NCI-H1436 (cell line): ENCODE results near the gene PSME1.

Source experiments
- DNase-seq: peaks from one replicate; lab custom pipeline; 2025; lab: John Stamatoyannopoulos, UW

PSME1 gene

DNA sequence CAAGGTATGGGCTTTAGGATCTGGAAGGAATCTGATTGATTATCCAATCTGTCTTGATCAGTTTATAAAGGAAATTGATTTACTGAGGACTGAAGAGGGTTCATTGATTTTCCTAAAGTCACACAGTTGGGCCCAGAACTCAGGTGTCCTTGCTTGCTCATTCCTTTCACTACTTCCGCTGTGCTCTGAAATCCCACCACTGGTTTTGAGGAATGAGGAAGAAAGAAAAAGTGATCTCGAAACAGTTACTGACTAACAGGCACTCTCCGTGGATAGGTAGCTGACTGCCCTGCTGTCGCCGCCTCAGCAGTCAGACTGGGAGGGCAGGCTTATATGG, 5.6 kb upstream of the PSME1 start, which contains the start of gene FITM1:
FITM1 (plus strand) TSS at position 280 of the 337 bp plus-strand sequence. CDS start 905 bp downstream, outside the sequence.
- DNase-seq = no peak

DNA sequence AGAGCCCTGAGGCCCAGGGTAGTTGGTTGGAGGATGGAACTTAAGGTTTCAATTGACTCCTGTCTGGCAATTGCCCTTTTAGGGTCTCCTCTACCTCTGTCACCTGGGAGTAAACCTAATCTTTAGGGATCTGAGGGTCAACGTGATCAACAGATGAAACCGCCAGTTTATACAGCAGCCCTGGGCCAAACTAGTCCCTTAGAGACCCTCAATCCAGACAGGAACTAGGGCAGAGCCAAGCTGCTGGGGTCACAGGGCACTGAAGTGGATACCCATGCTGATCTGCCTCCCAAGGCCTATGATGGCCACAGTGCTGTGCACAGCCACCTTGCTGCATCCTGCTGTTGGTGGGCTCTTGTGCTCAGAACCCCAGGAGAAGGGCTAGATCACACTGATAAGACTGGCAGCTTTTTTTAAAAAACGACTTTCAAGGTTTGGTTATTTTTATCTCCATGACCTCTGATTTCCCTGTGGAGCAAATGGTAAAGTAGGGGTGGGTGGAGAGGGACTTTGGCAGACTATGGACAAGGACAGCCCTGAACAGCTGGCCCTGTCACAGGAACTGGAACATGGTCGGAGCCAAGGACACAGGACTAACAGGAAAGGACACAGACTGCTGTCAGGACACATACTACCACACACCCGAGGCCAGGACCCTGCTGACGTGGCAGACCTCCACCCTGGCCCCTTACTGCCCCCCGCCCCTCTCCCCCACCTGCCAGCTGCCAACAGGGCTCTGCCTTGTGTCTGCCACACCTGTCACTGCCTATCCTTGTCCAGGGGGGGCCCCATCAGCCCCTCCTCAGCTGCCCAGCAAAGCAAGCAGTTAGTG, 5.1 kb upstream of the PSME1 start:
- DNase-seq = no peak

DNA sequence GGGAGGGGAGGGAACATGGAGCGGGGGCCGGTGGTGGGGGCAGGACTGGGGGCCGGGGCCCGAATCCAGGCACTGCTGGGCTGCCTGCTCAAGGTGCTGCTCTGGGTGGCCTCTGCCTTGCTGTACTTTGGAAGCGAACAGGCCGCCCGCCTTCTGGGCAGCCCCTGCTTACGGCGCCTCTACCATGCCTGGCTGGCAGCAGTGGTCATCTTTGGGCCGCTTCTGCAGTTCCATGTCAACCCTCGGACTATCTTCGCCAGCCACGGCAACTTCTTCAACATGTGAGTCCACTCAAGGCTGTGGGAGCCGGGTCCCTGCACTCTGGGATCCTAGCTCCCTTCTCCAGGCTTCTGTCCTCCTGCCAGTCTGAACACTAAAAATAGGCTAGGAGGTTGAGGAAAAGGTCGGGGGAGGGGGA, 4.4 kb upstream of the PSME1 start:
- DNase-seq = no peak

DNA sequence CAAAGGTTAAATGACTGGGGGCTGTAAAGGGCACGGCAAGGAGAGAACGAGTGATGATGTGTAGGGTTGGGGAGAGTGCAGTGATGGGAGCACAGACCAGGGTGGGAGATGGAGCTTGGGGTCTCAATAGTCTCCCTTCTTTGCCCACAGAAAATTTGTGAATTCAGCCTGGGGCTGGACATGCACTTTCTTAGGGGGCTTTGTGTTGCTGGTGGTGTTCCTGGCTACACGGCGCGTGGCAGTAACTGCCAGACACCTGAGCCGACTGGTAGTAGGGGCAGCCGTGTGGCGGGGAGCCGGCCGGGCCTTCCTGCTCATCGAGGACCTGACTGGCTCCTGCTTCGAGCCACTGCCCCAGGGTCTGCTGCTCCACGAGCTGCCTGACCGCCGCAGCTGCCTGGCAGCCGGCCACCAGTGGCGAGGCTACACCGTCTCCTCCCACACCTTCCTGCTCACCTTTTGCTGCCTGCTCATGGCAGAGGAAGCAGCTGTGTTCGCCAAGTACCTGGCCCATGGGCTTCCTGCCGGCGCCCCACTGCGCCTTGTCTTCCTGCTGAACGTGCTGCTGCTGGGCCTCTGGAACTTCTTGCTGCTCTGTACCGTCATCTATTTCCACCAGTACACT, 3.8 kb upstream of the PSME1 start:
- DNase-seq = no peak

DNA sequence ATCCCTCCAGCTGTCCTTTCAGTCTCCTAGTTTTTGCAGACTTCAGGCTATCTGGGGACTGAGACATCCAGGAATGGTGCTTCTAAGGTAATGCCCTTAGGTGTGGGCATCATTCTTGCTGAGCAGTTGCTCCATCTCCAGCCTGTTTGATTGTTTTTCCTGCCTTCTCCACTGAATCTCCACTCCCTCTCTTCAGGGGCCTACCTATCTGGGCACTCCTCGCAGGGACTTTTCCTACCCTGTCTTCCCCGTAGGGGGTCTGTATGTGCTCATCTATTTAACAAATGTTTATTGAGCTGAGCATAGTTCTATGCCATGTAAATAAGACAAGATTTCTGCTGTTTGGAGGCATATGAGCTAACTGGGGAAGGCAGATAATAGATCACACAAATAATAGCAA, 3.0 kb upstream of the PSME1 start:
- no peak for DNase-seq

DNA sequence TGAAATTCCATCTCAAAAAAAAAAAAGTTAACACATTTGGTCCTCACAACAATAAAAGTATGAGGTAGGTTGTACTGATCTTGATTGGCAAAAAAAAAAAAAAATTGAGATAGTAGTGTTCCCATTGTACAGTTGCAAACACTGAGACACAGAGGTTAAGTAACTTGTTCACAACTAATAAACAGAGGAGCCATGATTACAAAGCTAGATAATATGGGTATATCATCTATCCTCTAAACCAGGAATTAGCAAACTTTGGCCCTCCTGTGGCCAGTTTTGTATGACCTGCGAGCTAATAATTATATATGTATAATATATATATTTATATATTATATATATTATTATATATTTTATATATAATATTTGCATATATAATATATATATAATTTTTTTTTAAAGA, 2.3 kb upstream of the PSME1 start:
- DNase-seq = no peak

DNA sequence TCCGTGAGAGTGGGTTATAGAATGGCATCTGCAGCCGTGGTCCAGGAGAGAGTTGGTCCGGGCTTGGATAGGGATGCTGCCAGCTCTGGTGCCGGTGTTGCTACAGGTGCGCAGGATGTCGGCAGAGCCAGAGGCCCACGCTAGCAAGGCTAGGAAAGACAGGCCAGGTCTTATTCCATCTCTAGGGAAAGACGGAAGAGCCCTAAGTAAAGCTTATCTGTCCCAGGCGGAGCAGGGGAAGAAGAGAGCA, 485 bp upstream of the PSME1 start:
- DNase-seq = no peak

DNA sequence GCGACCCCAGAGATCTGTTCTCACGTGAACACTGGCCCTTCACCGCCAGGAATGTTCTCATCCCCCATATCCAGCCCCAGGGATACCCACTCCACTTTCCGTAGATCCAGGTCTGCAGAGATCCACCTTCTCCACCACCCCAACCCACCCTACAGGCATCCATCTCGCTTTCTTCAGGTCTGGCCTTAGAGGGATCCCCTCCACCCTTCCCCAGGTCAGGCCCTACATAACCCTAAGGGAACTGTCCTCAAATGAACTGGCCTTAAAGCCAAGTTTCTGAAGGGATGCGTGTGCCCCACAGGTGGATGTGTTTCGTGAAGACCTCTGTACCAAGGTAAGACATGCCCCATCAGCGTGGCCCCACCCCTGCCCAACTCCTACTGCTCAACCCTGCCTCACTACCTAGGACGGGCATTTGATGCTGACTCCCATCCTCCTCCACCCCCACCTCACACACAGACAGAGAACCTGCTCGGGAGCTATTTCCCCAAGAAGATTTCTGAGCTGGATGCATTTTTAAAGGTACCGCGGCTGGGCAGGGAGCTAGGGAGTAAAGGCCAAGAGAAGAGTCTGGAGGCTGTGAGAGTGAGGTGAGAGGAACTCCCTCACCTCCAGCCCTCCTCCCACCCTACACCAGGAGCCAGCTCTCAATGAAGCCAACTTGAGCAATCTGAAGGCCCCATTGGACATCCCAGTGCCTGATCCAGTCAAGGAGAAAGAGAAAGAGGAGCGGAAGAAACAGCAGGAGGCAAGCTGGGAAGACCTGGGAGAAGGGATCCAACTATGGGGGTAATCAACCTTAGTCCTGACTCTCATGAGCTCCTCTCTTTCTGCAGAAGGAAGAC, 912 bp downstream of the PSME1 start:
- no peak for DNase-seq

DNA sequence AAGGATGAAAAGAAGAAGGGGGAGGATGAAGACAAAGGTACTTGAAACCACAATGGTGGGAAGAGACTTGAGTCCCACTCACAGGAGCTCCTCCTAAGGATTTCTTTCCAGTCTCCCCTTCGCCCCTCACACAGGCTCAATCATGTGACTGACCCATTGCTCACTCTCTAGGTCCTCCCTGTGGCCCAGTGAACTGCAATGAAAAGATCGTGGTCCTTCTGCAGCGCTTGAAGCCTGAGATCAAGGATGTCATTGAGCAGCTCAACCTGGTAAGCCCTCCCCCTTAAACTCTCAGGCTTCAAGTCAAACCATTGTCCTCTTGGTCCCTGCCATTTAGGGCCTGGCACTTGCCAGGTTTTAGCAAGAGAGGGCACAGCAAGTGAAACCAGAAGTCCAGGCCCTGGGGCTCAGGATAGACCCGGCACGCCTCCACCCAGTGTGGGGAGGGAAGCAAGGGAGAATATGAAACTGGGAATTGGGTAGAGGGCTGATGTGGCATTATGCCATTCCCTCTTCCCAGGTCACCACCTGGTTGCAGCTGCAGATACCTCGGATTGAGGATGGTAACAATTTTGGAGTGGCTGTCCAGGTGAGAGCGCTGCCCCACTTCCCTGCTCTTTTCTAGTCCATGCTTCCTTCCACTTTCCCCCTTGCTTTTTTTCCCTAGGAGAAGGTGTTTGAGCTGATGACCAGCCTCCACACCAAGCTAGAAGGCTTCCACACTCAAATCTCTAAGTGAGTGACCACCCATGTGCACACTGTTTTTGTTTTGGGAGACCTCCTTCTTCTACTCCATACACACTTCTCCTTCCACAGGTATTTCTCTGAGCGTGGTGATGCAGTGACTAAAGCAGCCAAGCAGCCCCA, 1.8 kb downstream of the PSME1 start:
- DNase-seq = no peak

DNA sequence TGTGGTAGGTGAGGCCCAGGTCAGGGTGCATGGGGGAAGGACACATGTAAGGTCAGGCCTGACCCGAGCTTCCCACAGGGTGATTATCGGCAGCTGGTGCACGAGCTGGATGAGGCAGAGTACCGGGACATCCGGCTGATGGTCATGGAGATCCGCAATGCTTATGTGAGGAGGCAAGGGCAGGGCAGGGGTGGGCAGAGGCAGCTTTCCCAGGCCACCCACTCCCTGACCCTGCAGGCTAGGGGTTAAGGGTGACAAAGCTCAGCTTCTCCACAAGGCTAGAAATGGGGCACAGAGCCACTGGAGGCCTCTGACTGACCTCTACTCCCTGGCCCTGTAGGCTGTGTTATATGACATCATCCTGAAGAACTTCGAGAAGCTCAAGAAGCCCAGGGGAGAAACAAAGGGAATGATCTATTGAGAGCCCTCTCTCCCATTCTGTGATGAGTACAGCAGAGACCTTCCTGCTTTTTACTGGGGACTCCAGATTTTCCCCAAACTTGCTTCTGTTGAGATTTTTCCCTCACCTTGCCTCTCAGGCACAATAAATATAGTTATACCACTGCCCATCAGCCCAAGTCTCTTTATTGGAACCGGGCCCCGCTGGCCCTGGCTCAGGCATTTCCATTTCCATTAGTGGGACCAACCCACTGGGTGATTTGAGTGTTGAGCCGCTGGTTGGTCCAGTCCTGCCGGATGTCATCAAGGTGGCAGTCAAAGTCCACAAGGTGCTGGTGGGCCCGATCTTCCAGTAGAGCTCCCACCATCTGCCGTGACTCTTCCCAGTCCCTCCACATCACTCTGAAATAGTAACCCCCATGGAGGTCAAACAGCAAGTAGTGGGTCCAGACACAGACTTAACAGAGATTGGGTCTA, 2.6 kb downstream of the PSME1 start:
- no peak for DNase-seq

DNA sequence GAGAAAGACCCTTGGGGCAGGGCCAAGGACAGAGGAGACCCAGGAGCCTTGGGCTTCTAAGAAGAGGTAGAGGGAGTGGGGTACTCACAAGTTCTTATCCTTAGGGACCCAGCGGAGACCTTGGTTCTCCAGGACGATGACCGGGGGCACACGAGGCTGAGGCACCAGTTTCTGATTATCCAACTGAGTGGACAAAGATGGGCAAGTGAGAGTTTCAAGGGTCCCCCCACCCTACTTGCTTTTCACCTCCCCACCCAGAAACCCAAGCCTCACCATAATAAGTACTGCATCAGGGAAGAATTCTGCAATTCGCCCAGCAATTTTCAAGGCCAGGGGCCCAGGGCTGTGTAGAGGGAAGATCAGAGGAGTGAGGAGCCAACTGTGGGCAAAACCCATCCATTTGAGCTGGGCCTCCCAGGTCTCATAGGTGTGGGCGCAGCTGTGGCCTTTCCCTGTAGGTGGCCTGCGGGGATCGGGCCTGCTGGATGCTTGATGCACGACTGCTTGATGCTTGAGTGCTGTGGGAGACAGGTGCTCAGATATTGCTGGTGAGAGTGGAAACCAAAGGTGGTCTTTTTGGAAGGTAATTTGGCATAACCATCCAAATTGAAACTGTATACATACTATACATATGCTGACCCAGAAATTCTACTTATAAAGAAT, 3.4 kb downstream of the PSME1 start:
- no peak for DNase-seq

DNA sequence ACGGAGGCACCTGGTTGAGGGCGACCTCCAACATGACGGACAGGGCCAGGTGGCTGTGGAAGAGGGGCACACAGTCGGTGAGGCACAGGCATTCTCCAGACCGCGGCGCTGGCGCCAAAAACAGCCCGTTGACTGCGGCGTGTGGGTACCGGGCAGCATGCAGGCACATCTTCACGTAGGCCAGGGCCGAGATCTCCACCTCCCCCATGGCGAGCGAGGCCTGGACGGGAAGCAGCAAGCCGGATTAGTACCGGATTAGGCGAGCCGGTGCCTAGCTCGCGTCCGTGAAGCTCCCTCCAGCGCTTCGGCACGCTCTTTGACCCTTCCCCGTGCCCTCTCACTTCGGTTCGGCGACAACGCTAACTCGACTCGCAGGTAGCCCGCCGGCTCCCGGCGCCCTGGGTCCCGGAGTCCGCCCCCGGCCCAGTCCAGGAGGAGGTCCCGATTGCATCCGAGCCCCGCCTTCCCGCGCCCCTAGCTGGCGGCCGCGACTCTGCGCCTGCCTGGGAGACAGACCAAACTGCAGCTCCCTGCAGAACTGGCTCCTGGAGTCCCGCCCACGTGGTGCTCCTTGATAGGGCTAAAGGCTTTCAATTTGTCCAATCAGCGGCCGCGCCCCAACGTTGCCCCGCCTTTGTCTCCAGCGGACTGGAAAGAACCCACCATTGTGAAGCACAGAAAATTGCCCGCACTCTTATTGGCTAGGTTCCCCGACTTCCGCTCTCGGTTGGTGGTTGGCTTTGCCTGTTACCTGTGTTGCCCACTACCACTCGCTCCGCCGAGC, 5.3 kb downstream of the PSME1 start, which contains the start of gene EMC9:
EMC9 (minus strand) TSS at position 495 of the 784 bp plus-strand sequence; CDS start at position 208, 287 bp downstream.
- DNase-seq = peak; percentile 99

DNA sequence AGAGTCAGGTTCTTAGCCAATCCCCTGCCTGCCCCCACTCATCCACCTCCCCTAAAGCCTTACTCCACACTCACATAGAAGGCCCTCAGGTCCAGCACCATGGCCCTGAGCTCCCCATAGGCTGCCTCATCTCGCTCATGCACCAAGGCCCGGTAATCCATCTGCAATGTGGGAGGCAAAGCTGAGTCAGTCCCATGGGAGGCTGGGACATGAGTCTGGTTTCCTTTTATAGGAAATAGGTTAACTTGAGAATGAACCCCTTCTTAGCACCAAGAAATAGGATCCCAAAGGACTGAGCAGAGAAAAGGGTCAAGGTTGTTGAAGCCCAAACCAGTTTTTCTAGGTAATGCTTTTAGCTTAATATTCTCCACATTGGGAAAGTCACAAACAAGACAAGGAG, 7.5 kb downstream of the PSME1 start:
- DNase-seq = no peak

DNA sequence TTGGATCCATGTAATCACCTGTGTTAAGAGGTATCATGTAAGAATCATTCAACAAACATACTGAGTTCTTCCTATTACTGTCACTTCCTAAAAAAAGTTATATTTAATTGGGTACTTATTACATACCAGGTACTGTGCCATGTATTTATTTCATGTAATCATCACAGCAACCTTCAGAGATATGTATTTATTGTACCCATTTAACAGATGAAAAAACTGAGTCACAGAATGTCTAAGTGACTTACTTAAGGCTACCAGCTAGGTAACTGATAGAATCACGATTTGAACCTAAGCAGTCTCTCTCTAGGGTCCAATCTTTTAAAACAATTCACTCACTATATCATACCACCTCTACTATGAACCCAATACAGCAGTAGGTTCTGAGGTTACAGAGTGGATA, 8.5 kb downstream of the PSME1 start:
- DNase-seq = no peak

DNA sequence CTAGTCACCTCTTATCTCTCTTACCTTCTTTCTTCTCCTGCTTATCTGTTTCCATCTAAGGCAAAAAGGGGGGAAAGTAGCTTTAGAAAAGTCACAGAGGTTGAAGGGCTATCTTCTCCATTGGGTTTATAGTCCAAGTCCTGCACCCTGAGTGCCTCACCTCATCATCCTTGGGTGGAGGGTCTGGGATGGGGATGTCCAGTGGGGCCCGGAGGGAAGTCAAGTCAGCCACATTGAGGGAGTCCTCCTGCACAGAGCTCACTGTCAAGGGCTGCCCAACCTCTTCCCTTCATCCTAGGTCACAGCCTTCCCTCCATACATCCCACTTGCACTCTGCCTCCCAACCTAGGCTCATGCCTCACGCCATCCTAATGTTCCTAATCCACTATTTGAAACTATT, 9.2 kb downstream of the PSME1 start:
- no peak for DNase-seq

DNA sequence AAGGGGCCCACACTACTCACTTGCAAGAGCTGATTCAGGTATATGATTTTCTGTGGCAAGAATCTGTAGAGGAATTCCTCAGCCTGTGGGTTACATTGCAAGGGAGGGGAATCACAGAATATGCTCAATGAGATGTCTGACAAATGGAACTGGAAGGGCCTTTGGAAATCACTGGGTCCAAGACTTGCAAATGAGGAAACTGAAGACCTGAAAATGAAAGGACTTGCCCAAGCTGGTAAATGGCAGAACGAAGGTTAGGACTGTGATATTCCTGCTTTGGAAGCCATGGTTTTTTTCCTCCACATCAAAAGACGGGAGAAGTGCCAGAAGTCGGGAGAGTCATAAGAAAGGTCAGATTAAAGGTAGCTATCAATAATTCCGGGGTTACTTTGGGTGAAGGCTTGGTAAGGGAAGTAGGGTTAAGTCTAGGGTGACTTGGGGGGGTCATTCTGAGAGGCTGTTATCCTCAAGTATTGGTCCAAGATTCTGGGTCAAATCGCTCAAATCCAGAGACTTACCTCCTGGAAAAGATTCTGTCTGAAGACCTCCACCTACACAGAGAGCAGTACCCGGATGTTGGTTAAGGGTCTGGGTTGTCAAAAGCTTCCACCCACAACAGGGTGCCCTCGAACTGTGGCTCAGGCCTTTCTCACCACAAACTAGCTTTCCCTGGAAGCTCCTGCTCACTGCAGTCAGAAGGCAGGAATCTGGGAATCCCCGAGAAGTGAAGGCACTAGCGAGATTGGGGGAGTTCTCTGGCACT, 9.9 kb downstream of the PSME1 start:
- DNase-seq = no peak

DNA sequence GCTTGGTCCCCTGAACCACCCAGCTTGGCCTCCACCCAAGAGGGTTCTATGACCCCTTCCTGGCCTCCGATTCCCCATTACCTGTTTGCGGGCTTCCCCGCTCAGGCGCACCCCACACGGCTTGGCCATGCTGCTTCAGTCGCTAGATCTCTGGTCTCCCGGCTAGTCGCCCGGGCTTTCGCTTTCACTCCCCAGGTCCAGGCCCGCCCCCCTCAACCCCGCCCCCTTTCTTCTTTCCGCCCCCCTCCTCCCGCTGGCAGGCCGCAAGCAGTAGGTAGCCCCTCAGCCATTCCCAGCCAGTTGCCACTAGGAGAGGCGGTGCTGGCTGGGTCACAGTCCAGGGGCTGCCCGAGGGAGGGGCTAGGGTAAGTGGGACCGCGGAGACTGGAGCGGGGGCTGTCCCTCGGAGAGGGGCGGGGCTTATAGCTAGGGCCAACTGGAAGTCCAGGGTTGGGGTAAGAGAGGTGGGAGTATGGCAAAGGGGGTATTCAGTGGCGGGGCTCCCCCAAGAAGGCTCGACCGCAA, 10.5 kb downstream of the PSME1 start, which contains the start of gene PSME2:
PSME2 (minus strand) TSS at position 158 of the 525 bp plus-strand sequence; CDS start at position 129, 29 bp downstream.
- peak; percentile 96 for DNase-seq

DNA sequence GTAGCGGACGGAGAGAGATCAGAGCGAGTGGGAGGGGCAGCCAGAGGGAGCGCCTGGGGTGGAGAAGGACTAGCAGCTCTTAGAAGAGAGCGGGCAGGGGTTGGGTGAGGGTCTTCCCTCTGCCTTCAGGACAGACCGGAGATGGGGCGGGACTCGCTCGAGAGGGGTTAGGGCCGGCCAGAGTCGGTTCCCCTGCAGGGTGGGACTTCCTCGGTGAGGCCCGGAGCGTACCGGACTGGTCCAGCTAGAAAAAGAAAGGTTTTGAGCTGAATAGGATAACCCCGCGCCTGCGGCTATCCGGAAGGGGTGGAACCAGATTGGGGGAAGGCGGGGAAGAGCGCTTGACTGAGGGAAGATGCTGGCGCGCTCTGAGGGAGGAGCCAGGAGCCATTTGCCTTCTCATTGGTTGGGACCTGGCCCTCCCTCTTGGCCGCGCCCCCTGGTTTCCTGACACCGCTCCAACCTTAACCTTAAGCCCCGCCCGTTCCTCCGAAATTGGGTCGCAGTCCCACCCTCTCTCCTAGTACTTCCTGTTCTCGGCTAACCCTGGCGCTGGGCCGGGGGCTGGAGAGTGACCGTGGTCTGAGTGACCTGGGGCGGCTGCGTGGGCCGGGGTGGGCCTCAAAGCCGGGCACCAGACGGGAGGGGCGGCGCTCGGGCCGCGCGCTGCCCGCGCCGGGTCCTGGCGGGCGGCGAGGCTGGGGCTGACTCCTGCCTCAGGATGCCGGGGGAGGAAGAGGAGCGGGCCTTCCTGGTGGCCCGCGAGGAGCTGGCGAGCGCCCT, 11.2 kb downstream of the PSME1 start, which contains the start of gene RNF31:
RNF31 (plus strand) TSS at position 521 of the 783 bp plus-strand sequence; CDS start at position 722, 201 bp downstream.
- peak; percentile 98 for DNase-seq
